ENCODE measurements around the gene CCNA1. TPM values are rescaled to one million over a fixed set of nuclear protein-coding genes. Genes with fewer than 3 reads are reported as not detected.

The CCNA1 gene
- total RNA-seq, 1 donor from 2014 or later: 3.7 TPM

DNA sequence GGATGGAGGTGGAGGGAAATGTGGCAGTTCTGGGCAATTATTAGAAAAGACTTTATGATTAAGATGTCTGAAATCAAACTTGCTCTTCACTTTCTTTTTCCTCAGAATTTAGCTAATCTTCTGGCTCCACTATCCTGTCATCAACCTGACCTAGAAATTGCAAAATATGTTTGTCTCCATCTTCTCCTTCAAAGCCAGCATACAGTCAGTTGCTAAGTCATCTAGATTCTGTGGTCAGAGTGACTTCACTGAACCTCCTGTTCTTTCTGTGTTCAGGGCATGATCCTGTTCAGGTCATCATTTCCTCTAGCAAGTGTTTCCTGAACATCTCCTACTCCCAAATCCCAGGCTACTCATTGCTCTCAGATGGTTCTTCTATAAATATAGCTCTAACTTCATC, 10.8 kb upstream of the CCNA1 start:
- Mint-ChIP-seq H3K9me3 (peaks cover 6% of the 10 kb centered on the region), H3K36me3 (no peaks in the 10 kb centered on the region), H3K27ac (no peak overlapping the region), H3K4me3 (no peak overlapping the region), H3K27me3 (peaks cover 34% of the 10 kb centered on the region), H3K4me1 (ENCODE audit: unreplicated experiment) (peaks cover 20% of the 10 kb centered on the region)
- no peak for DNase-seq (ENCODE audit: extremely low spot score, unreplicated experiment)
- no peak for TF ChIP-seq CTCF (conservative IDR thresholded peaks at IDR 0.05)

- Mint-ChIP-seq H3K4me3 (peak overlapping the region; percentile 18), H3K36me3 (no peaks in the 10 kb centered on the region), H3K27ac (peak overlapping the region; percentile 80), H3K4me1 (ENCODE audit: unreplicated experiment) (peaks cover 3% of the 10 kb centered on the region), H3K27me3 (peaks cover 64% of the 10 kb centered on the region), H3K9me3 (peaks cover 11% of the 10 kb centered on the region)
- DNase-seq (ENCODE audit: extremely low spot score, unreplicated experiment): no peak
- no peak for TF ChIP-seq CTCF (conservative IDR thresholded peaks at IDR 0.05)
These were observed 4.2 kb upstream of the CCNA1 start for GRCh38 chr13:36428086-36428485.

GRCh38 chr13:36430247-36431203, 1.8 kb upstream of the CCNA1 start:
- H3K4me1 Mint-ChIP-seq (ENCODE audit: unreplicated experiment): peaks cover 3% of the 10 kb centered on the region
- DNase-seq (ENCODE audit: extremely low spot score, unreplicated experiment): no peak
- peak overlapping the region; percentile 71 for H3K4me3 Mint-ChIP-seq
- no peak for TF ChIP-seq CTCF (conservative IDR thresholded peaks at IDR 0.05)
- H3K27me3 Mint-ChIP-seq: peaks cover 81% of the 10 kb centered on the region
- peaks cover 10% of the 10 kb centered on the region for H3K9me3 Mint-ChIP-seq
- H3K27ac Mint-ChIP-seq: peak overlapping the region; percentile 7
- H3K36me3 Mint-ChIP-seq: no peaks in the 10 kb centered on the region

DNA sequence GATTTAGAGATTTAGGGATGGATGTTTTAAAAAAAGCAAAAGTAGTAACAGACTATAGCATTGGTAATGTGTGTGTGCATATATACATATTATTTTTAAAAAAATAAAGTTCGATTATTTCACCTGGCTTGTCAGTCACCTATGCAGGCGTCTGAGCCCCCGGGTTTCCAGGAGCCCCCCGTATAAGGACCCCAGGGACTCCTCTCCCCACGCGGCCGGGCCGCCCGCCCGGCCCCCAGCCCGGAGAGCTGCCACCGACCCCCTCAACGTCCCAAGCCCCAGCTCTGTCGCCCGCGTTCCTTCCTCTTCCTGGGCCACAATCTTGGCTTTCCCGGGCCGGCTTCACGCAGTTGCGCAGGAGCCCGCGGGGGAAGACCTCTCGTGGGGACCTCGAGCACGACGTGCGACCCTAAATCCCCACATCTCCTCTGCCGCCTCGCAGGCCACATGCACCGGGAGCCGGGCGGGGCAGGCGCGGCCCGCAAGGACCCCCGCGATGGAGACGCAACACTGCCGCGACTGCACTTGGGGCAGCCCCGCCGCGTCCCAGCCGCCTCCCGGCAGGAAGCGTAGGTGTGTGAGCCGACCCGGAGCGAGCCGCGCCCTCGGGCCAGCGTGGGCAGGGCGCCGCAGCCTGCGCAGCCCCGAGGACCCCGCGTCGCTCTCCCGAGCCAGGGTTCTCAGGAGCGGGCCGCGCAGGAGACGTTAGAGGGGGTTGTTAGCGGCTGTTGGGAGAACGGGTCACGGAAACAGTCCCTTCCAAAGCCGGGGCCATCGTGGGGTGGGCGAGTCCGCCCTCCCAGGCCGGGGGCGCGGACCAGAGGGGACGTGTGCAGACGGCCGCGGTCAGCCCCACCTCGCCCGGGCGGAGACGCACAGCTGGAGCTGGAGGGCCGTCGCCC, 840 bp upstream of the CCNA1 start:
- Mint-ChIP-seq H3K4me1 (ENCODE audit: unreplicated experiment) (peaks cover 3% of the 10 kb centered on the region), H3K4me3 (peak overlapping the region; percentile 71), H3K9me3 (peaks cover 5% of the 10 kb centered on the region), H3K27ac (peak overlapping the region; percentile 7), H3K36me3 (no peaks in the 10 kb centered on the region), H3K27me3 (peaks cover 81% of the 10 kb centered on the region)
- DNase-seq (ENCODE audit: extremely low spot score, unreplicated experiment): no peak
- TF ChIP-seq CTCF (conservative IDR thresholded peaks at IDR 0.05): no peak

- Mint-ChIP-seq H3K36me3 (no peaks in the 10 kb centered on the region), H3K9me3 (no peaks in the 10 kb centered on the region), H3K27ac (no peak overlapping the region), H3K27me3 (peaks cover 82% of the 10 kb centered on the region), H3K4me3 (no peak overlapping the region), H3K4me1 (ENCODE audit: unreplicated experiment) (peaks cover 3% of the 10 kb centered on the region)
- TF ChIP-seq CTCF (conservative IDR thresholded peaks at IDR 0.05): no peak
- no peak for DNase-seq (ENCODE audit: extremely low spot score, unreplicated experiment)
These were observed 4.5 kb downstream of the CCNA1 start for GRCh38 chr13:36436811-36437210.
